CD4-positive, alpha-beta T cell (primary cell): Measurements from ENCODE around the gene IL17RA. TPM values are rescaled to one million over a fixed set of nuclear protein-coding genes. Genes with fewer than 3 reads are reported as not detected.

Experiments used
- ATAC-seq: fragments of 200-7000 bp; cut with Tn5 transposase; one replicate; pipeline ENCODE4 v1.10.0; 2022; ENCODE audit warnings: mild to moderate bottlenecking; ENCODE audit not compliant: poor library complexity
- CTCF ChIA-PET: fragments of 350-600 bp; sonication (Branson Sonifier 250); formaldehyde crosslinking; loops from one replicate; lab custom pipeline; 2021; ENCODE audit warnings: antibody characterized with exemption, inconsistent platforms; lab: Charles Lee
- POLR2A ChIA-PET: fragments of 350-600 bp; sonication (Branson Sonifier 250); formaldehyde crosslinking; loops from one replicate; lab custom pipeline; 2021; ENCODE audit warnings: antibody characterized with exemption, inconsistent platforms; lab: Charles Lee
- DNase-seq, 14 experiments: peaks; one replicate each; pipeline ENCODE4 v3.0.0-alpha.2; 2013 to 2020; ENCODE audit warnings: mixed read lengths in 2 of 14
- H3K27ac ChIP-seq, 2 donors: one replicate each; pipeline versions ENCODE4 v1.5.1 to v1.7.0; 2013; ENCODE audit warnings: low read length in 2 of 2, low read depth in 1 of 2, mild to moderate bottlenecking in 1 of 2
- H3K27me3 ChIP-seq, 2 experiments: 1 replicate in 1 of 2; 2 replicates in 1 of 2; pipeline versions ENCODE4 v1.6.1 to v1.7.0; 2013; ENCODE audit warnings: low read length in 2 of 2, control low read depth in 1 of 2, mild to moderate bottlenecking in 1 of 2, moderate library complexity in 1 of 2; ENCODE audit not compliant: insufficient read depth in 2 of 2, control insufficient read depth in 1 of 2
- H3K36me3 ChIP-seq: one replicate; pipeline ENCODE4 v1.6.1; 2013; ENCODE audit warnings: low read length, control low read depth; ENCODE audit not compliant: insufficient read depth
- H3K4me1 ChIP-seq: one replicate; pipeline ENCODE4 v1.6.1; 2013; ENCODE audit warnings: low read length, control low read depth; ENCODE audit not compliant: insufficient read depth
- H3K4me3 ChIP-seq: one replicate; pipeline ENCODE4 v1.5.1; 2013; ENCODE audit warnings: mild to moderate bottlenecking, low read length, moderate library complexity
- H3K9me3 ChIP-seq, 2 experiments: 1 replicate in 1 of 2; 2 replicates in 1 of 2; pipeline versions ENCODE4 v1.6.1 to v1.7.0; 2013; ENCODE audit warnings: low read length in 2 of 2, mild to moderate bottlenecking in 2 of 2, control low read depth in 1 of 2, moderate library complexity in 1 of 2; ENCODE audit not compliant: control insufficient read depth in 1 of 2, insufficient read depth in 1 of 2
- H3K27ac Mint-ChIP-seq: one replicate; pipeline ENCODE4 v1.8.0; 2020; ENCODE audit warnings: mixed read lengths
- H3K27me3 Mint-ChIP-seq: one replicate; pipeline ENCODE4 v1.8.0; 2021; ENCODE audit warnings: mixed read lengths
- H3K36me3 Mint-ChIP-seq: one replicate; pipeline ENCODE4 v1.8.0; 2021; ENCODE audit warnings: low read depth, mixed read lengths
- H3K4me1 Mint-ChIP-seq: one replicate; pipeline ENCODE4 v1.8.0; 2021; ENCODE audit warnings: low read depth, mixed read lengths
- H3K4me3 Mint-ChIP-seq: one replicate; pipeline ENCODE4 v1.8.0; 2020; ENCODE audit warnings: mild to moderate bottlenecking, mixed read lengths
- H3K9me3 Mint-ChIP-seq: one replicate; pipeline ENCODE4 v1.8.0; 2020; ENCODE audit warnings: mixed read lengths
- CTCF ChIP-seq: fragments of 200-600 bp; IDR thresholded peaks from one replicate; pipeline ENCODE4 v1.8.0; 2022; ENCODE audit warnings: antibody characterized with exemption, mild to moderate bottlenecking
- intact Hi-C, 2 experiments: fragments of 100-400 bp; cut with DNase I in 1 of 2; cut with micrococcal nuclease in 1 of 2; formaldehyde crosslinking; loops; one replicate each; pipeline versions ENCODE4 v1.15.1 to v1.9.0; 2023 to 2025; cut with DNase I, micrococcal nuclease
- total RNA-seq, 174 experiments: library from RNA in 2 of 174; stranded (reverse) in 2 of 174; gene quantifications; one replicate each; pipeline ENCODE4 v1.2.3 and lab custom pipeline; 2021 to 2026

IL17RA gene
- total RNA-seq, 2 experiments from 2014 or later = 23.2 to 24.3 TPM

DNA sequence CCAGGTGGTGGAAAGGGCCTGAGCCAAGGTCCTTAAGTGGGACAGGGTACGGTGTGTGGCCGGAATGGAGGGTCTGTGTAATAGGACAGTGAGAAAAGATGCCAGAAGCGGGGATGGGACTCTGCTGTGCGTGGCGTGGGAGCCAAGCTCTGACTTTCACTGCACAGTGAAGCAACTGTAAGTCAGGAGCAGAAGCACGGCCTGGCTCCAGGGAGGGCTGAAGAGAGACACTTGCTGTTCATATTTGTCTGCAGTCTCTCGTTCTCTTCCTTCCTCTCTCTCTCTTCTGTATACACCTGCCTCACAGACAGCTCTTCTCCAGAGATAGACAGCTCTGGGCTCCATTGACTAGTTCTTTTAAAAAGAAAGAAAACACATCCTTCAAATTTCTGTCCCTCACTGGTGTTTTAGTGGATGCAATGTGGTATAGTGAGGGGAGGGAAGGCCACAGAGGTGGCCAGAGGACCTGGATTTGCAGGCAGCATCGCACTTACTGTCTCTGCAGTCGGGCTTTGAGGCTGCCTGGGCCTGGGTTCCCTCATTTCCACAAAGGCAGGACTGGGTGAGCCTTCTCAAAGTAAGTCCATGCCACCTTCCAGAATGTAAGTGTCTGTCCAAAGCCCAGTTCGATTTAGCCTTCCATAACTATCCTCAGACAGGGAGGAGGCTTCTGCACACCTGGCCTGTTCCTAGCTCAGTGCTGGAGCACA lies 2.1 kb downstream of the IL17RA start:
- CTCF ChIA-PET = interaction anchor here (1.2 to 3.5 kb wide), 3 partner anchors 12 to 85 kb away, joined by 3 to 15 read pairs (median 9); no protein-coding TSS in a partner anchor

DNA sequence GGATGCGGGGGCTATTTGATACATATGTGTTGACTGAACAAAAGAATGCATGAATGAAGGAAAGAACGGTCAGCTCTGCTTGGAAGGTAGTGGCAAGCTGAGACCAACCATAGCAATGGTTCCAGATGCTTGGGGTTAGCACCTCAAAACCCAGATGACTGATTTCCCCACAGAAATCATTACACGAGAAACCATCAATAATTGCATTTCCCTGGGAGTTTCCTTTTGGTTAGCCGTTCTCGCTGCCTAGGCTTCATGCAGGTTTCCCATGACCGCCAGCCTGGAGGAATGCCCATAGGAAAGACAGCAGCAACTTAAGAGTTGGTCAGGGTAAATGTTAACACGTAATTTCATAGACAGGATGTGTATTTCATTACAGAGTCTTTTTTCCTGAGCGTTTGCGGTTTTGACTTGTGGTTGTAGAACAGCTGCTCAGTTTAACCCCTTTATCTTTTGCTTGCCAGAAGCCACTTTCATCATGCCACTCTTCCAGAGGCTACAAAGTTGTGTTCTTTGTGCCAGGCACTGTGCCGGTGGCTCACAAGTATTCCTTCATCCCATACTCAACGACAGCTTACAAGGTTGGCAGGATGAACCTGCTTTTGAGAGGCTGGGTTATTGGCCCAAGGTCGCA lies 2.8 kb downstream of the IL17RA start:
- peaks cover 72% of the 10 kb centered on the region for H3K4me1 ChIP-seq
- H3K36me3 Mint-ChIP-seq = peaks cover 33% of the 10 kb centered on the region
- H3K9me3 Mint-ChIP-seq = no peaks in the 10 kb centered on the region
- H3K27ac ChIP-seq = peak overlapping the region; percentile 50 to 93
- peak overlapping the region; percentile 97 for H3K4me3 Mint-ChIP-seq
- peak overlapping the region; percentile 82 for H3K4me3 ChIP-seq
- H3K27me3 Mint-ChIP-seq = no peaks in the 10 kb centered on the region
- intact Hi-C loops = loop anchor here (1.0 to 10.0 kb wide), 5 partner anchors 11 to 550 kb away; partner anchors contain the start of genes BCL2L13 (in 2 of the 2) and HDHD5 (in 1 of the 2)
- DNase-seq = peak in 7 of 14 experiments; percentile 31 to 86 (median 52)
- ATAC-seq = peak; percentile 27
- H3K9me3 ChIP-seq = no peaks in the 10 kb centered on the region
- peaks cover 73% of the 10 kb centered on the region for H3K4me1 Mint-ChIP-seq
- H3K27ac Mint-ChIP-seq = peak overlapping the region; percentile 88
- no peaks in the 10 kb centered on the region for H3K27me3 ChIP-seq
- TF ChIP-seq CTCF = no peak
- ChIA-PET POLR2A (interaction anchor here (0.6 to 5.4 kb wide), 12 partner anchors 10 to 414 kb away, joined by 3 to 49 read pairs (median 4); partner anchors contain the start of gene ADA2), CTCF (interaction anchor here (0.7 to 3.5 kb wide), 4 partner anchors 9 to 84 kb away, joined by 3 to 15 read pairs (median 6); no protein-coding TSS in a partner anchor)
- no peaks in the 10 kb centered on the region for H3K36me3 ChIP-seq

More for the DNA sequence above, 2.1 kb downstream of the IL17RA start:
- Mint-ChIP-seq H3K27me3 (no peaks in the 10 kb centered on the region), H3K36me3 (peaks cover 29% of the 10 kb centered on the region), H3K27ac (peak overlapping the region; percentile 88), H3K9me3 (no peaks in the 10 kb centered on the region), H3K4me1 (peaks cover 66% of the 10 kb centered on the region), H3K4me3 (peak overlapping the region; percentile 97)
- Histone ChIP-seq H3K36me3 (no peaks in the 10 kb centered on the region), H3K9me3 (no peaks in the 10 kb centered on the region), H3K27ac (peak overlapping the region; percentile 50 to 93), H3K27me3 (no peaks in the 10 kb centered on the region), H3K4me1 (peaks cover 67% of the 10 kb centered on the region), H3K4me3 (peak overlapping the region; percentile 82)
- intact Hi-C loops = loop anchor here (1.0 to 10.0 kb wide), 5 partner anchors 11 to 550 kb away; partner anchors contain the start of genes BCL2L13 (in 2 of the 2) and HDHD5 (in 1 of the 2)
- POLR2A ChIA-PET = interaction anchor here (0.6 to 5.4 kb wide), 10 partner anchors 9 to 425 kb away, joined by 3 to 49 read pairs (median 4); partner anchors contain the start of gene ADA2
- ATAC-seq (peak; percentile 10), DNase-seq (peak in 6 of 14 experiments; percentile 16 to 49 (median 38))
- no peak for TF ChIP-seq CTCF

DNA sequence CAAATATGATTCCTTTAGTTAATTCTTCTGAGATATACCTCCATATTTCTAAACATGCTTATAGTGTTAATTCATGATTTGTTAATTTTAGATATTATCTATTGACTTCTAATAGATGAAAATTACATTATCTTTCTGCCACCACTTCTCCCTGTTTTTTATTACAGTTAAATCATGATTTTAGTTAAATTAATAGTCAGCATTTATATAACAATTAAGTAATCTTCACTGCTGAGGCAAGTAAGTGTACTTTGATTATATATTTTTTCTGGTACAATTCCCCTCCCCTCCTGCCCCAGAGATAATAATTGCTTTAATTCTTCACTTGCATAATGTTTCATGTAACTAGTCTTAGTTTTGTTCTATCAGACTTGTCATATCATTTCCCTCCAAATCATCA lies 5.8 kb downstream of the IL17RA start:
- TF ChIP-seq CTCF = no peak
- CTCF ChIA-PET = no interaction called here
- Mint-ChIP-seq H3K4me1 (peaks cover 89% of the 10 kb centered on the region), H3K27me3 (no peaks in the 10 kb centered on the region), H3K27ac (peak overlapping the region; percentile 64), H3K4me3 (peak overlapping the region; percentile 54), H3K36me3 (peaks cover 60% of the 10 kb centered on the region), H3K9me3 (no peaks in the 10 kb centered on the region)
- Histone ChIP-seq H3K36me3 (peaks cover 9% of the 10 kb centered on the region), H3K4me1 (peaks cover 79% of the 10 kb centered on the region), H3K9me3 (no peaks in the 10 kb centered on the region), H3K27me3 (no peaks in the 10 kb centered on the region), H3K4me3 (no peak overlapping the region), H3K27ac (no peak overlapping the region)
- POLR2A ChIA-PET = interaction anchor here (5.4 kb wide), 1 partner anchor 26 kb away, joined by 42 read pairs; no protein-coding TSS in a partner anchor
- no peak for ATAC-seq
- intact Hi-C loops = no loop called here
- DNase-seq = no peak
